ENCODE measurements around the gene RANBP3L. TPM values are rescaled to one million over a fixed set of nuclear protein-coding genes. Genes with fewer than 3 reads are reported as not detected.

Gene RANBP3L
- polyA plus RNA-seq, 1 donor from 2014 or later = 2.5 TPM

- Histone ChIP-seq H3K27me3 (ENCODE audit: insufficient read depth, low read depth, low read length) (no peaks in the 10 kb centered on the region), H3K79me2 (replicated peaks; ENCODE audit: insufficient read depth, low read length) (no peaks in the 10 kb centered on the region), H3K9me2 (ENCODE audit: insufficient read depth, low read length) (no peaks in the 10 kb centered on the region), H3K9ac (ENCODE audit: low read length) (no peak overlapping the region), H3K4me2 (ENCODE audit: low read length) (no peak overlapping the region), H3K4me3 (ENCODE audit: low read length) (no peak overlapping the region), H3F3A (ENCODE audit: insufficient read depth, low read length, poor library complexity, severe bottlenecking) (no peaks in the 10 kb centered on the region), H3K27ac (ENCODE audit: low read length) (no peak overlapping the region), H4K20me1 (ENCODE audit: insufficient read depth) (no peaks in the 10 kb centered on the region), H3K9me3 (ENCODE audit: low read length) (no peaks in the 10 kb centered on the region), H3K36me3 (ENCODE audit: insufficient read depth, low read length) (no peaks in the 10 kb centered on the region), H2AFZ (ENCODE audit: low read depth, low read length) (no peak overlapping the region)
- TF ChIP-seq MXI1 (conservative IDR thresholded peaks at IDR 0.05; ENCODE audit: poor library complexity, severe bottlenecking) = no peak
- TF ChIP-seq POLR2AphosphoS5 (IDR thresholded peaks at IDR 0.05) = no peak
- TF ChIP-seq, protein P1, sequence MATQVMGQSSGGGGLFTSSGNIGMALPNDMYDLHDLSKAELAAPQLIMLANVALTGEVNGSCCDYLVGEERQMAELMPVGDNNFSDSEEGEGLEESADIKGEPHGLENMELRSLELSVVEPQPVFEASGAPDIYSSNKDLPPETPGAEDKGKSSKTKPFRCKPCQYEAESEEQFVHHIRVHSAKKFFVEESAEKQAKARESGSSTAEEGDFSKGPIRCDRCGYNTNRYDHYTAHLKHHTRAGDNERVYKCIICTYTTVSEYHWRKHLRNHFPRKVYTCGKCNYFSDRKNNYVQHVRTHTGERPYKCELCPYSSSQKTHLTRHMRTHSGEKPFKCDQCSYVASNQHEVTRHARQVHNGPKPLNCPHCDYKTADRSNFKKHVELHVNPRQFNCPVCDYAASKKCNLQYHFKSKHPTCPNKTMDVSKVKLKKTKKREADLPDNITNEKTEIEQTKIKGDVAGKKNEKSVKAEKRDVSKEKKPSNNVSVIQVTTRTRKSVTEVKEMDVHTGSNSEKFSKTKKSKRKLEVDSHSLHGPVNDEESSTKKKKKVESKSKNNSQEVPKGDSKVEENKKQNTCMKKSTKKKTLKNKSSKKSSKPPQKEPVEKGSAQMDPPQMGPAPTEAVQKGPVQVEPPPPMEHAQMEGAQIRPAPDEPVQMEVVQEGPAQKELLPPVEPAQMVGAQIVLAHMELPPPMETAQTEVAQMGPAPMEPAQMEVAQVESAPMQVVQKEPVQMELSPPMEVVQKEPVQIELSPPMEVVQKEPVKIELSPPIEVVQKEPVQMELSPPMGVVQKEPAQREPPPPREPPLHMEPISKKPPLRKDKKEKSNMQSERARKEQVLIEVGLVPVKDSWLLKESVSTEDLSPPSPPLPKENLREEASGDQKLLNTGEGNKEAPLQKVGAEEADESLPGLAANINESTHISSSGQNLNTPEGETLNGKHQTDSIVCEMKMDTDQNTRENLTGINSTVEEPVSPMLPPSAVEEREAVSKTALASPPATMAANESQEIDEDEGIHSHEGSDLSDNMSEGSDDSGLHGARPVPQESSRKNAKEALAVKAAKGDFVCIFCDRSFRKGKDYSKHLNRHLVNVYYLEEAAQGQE (IDR thresholded peaks at IDR 0.05; ENCODE audit: borderline replicate concordance) = no peak
- no peak for TF ChIP-seq EZH2 (IDR thresholded peaks at IDR 0.05; ENCODE audit: borderline replicate concordance, insufficient read depth, low read length, poor library complexity, severe bottlenecking)
- TF ChIP-seq TAF1 (IDR thresholded peaks at IDR 0.05; ENCODE audit: low read depth) = no peak
- TF ChIP-seq RAD21 (conservative IDR thresholded peaks at IDR 0.05) = no peak
- TF ChIP-seq CTCF (IDR thresholded peaks at IDR 0.05; ENCODE audit: poor library complexity, severe bottlenecking) = no peak
- no peak for TF ChIP-seq SMC3 (conservative IDR thresholded peaks at IDR 0.05; ENCODE audit: poor library complexity)
Measured at GRCh38 chr5:36325196-36325595, 23.5 kb upstream of the RANBP3L start.

- H3K4me3 ChIP-seq (ENCODE audit: low read length) = no peak overlapping the region
- H4K20me1 ChIP-seq (ENCODE audit: insufficient read depth) = no peaks in the 10 kb centered on the region
Measured at GRCh38 chr5:36323926-36324781, 22.5 kb upstream of the RANBP3L start.

More at GRCh38 chr5:36323926-36324781, 22.5 kb upstream of the RANBP3L start:
- Histone ChIP-seq H3K9me2 (ENCODE audit: insufficient read depth, low read length) (no peaks in the 10 kb centered on the region), H2AFZ (ENCODE audit: low read depth, low read length) (no peak overlapping the region), H3K79me2 (replicated peaks; ENCODE audit: insufficient read depth, low read length) (no peaks in the 10 kb centered on the region), H3F3A (ENCODE audit: insufficient read depth, low read length, poor library complexity, severe bottlenecking) (no peaks in the 10 kb centered on the region), H3K9ac (ENCODE audit: low read length) (no peak overlapping the region), H3K27me3 (ENCODE audit: insufficient read depth, low read depth, low read length) (no peaks in the 10 kb centered on the region), H3K27ac (ENCODE audit: low read length) (no peak overlapping the region), H3K4me2 (ENCODE audit: low read length) (no peak overlapping the region), H3K9me3 (ENCODE audit: low read length) (no peaks in the 10 kb centered on the region), H3K36me3 (ENCODE audit: insufficient read depth, low read length) (no peaks in the 10 kb centered on the region)
- TF ChIP-seq TAF1 (IDR thresholded peaks at IDR 0.05; ENCODE audit: low read depth) = no peak
- no peak for TF ChIP-seq RAD21 (conservative IDR thresholded peaks at IDR 0.05)
- TF ChIP-seq MXI1 (conservative IDR thresholded peaks at IDR 0.05; ENCODE audit: poor library complexity, severe bottlenecking) = no peak
- no peak for TF ChIP-seq CTCF (IDR thresholded peaks at IDR 0.05; ENCODE audit: poor library complexity, severe bottlenecking)
- TF ChIP-seq SMC3 (conservative IDR thresholded peaks at IDR 0.05; ENCODE audit: poor library complexity) = no peak
- no peak for TF ChIP-seq EP300 (conservative IDR thresholded peaks at IDR 0.05; ENCODE audit: poor library complexity, severe bottlenecking)
- no peak for TF ChIP-seq POLR2AphosphoS5 (IDR thresholded peaks at IDR 0.05)
- TF ChIP-seq EZH2 (IDR thresholded peaks at IDR 0.05; ENCODE audit: borderline replicate concordance, insufficient read depth, low read length, poor library complexity, severe bottlenecking) = no peak
- TF ChIP-seq, protein P1 (IDR thresholded peaks at IDR 0.05; ENCODE audit: borderline replicate concordance) = no peak
